DND-41 (cell line): Measurements from ENCODE around the gene MUCL3.
"Not testable (repeated sequence)": the region's sequence is repeated elsewhere in the genome, so short reads cannot be mapped to it uniquely, and the experiment has no call there.

Experiments used
- ATAC-seq: fragments of 200-7000 bp; cut with Tn5 transposase; 3 replicates; pipeline ENCODE4 v1.9.1; 2021; ENCODE audit warnings: low read depth; ENCODE audit not compliant: insufficient read depth
- DNase-seq: peaks from one replicate; pipeline ENCODE4 v3.0.0-alpha.2; 2020
- H2AFZ ChIP-seq: 2 replicates; pipeline ENCODE4 v1.6.0; 2012; ENCODE audit warnings: low read depth, low read length
- H3K27ac ChIP-seq: 2 replicates; pipeline ENCODE4 v1.5.1; 2012; ENCODE audit warnings: low read length, inconsistent platforms
- H3K27me3 ChIP-seq: fragments of 200-600 bp; sonication (generic); 2 replicates; pipeline ENCODE4 v1.6.0; 2012; ENCODE audit warnings: low read length, mild to moderate bottlenecking, inconsistent platforms; ENCODE audit not compliant: insufficient read depth, poor library complexity
- H3K36me3 ChIP-seq: 2 replicates; pipeline ENCODE4 v1.5.1; 2012; ENCODE audit warnings: low read length, inconsistent platforms; ENCODE audit not compliant: insufficient read depth
- H3K4me1 ChIP-seq: 2 replicates; pipeline ENCODE4 v1.5.1; 2012; ENCODE audit warnings: mild to moderate bottlenecking, low read length; ENCODE audit not compliant: insufficient read depth
- H3K4me2 ChIP-seq: 2 replicates; pipeline ENCODE4 v1.6.0; 2012; ENCODE audit warnings: mild to moderate bottlenecking, moderate library complexity, low read length, inconsistent platforms; ENCODE audit not compliant: insufficient read depth
- H3K4me3 ChIP-seq, 2 experiments: fragments of 200-600 bp in 1 of 2; shearing (Covaris generic) in 1 of 2; 2 replicates each; pipeline ENCODE4 v1.5.1; 2012 to 2016; ENCODE audit warnings: inconsistent platforms in 2 of 2, low read length in 2 of 2, mild to moderate bottlenecking in 2 of 2, low read depth in 1 of 2, moderate library complexity in 1 of 2
- H3K79me2 ChIP-seq: 2 replicates; pipeline ENCODE4 v1.6.0; 2012; ENCODE audit warnings: low read length, inconsistent platforms; ENCODE audit not compliant: insufficient read depth
- H3K9ac ChIP-seq: 2 replicates; pipeline ENCODE4 v1.6.0; 2012; ENCODE audit warnings: low read depth, mild to moderate bottlenecking, inconsistent platforms, low read length, moderate library complexity
- H3K9me3 ChIP-seq: 2 replicates; pipeline ENCODE4 v1.5.1; 2012; ENCODE audit warnings: low read length, moderate library complexity, mild to moderate bottlenecking, inconsistent platforms; ENCODE audit not compliant: insufficient read depth, severe bottlenecking
- H4K20me1 ChIP-seq: 2 replicates; pipeline ENCODE4 v1.6.0; 2012; ENCODE audit warnings: low read length; ENCODE audit not compliant: insufficient read depth
- EZH2 ChIP-seq: IDR thresholded peaks from 3 replicates; pipeline ENCODE4 v1.6.1; 2012; ENCODE audit warnings: borderline replicate concordance, low read depth, mild to moderate bottlenecking, moderate library complexity, low read length, inconsistent platforms; ENCODE audit not compliant: severe bottlenecking
- TF ChIP-seq, protein P1 (sequence below): IDR thresholded peaks from 2 replicates; pipeline ENCODE4 v1.5.1; 2012; ENCODE audit warnings: borderline replicate concordance, low read length, moderate library complexity, mild to moderate bottlenecking; ENCODE audit not compliant: poor library complexity, severe bottlenecking; ENCODE audit errors: extremely low read depth

The MUCL3 gene

DNA sequence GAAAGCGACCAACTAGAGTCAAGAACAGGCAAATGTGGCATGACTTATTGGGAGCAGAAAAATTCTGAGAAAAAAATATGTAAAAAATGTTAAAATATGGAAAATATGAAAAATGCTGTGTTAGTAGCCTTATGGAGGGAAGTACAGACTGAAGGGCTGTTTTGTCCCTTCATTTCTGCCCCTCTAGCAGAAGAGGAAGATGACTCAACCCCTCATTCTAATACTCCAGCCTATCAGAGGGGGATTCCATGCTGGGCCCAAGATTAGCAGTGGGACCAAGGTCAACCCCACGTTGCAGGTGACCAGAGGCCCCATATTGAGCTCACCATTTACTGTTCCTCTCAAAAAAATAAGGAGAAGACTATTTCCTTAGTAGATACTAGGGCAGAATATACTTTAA, 51.1 kb downstream of the MUCL3 start:
- no peak overlapping the region for H3K9ac ChIP-seq
- no peak overlapping the region for H3K4me2 ChIP-seq
- H3K79me2 ChIP-seq = no peaks in the 10 kb centered on the region
- no peaks in the 10 kb centered on the region for H3K36me3 ChIP-seq
- no peaks in the 10 kb centered on the region for H3K9me3 ChIP-seq
- H3K27ac ChIP-seq = no peak overlapping the region
- H3K4me3 ChIP-seq = no peak overlapping the region
- no peak for TF ChIP-seq EZH2
- TF ChIP-seq, protein P1, sequence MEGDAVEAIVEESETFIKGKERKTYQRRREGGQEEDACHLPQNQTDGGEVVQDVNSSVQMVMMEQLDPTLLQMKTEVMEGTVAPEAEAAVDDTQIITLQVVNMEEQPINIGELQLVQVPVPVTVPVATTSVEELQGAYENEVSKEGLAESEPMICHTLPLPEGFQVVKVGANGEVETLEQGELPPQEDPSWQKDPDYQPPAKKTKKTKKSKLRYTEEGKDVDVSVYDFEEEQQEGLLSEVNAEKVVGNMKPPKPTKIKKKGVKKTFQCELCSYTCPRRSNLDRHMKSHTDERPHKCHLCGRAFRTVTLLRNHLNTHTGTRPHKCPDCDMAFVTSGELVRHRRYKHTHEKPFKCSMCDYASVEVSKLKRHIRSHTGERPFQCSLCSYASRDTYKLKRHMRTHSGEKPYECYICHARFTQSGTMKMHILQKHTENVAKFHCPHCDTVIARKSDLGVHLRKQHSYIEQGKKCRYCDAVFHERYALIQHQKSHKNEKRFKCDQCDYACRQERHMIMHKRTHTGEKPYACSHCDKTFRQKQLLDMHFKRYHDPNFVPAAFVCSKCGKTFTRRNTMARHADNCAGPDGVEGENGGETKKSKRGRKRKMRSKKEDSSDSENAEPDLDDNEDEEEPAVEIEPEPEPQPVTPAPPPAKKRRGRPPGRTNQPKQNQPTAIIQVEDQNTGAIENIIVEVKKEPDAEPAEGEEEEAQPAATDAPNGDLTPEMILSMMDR = no peak
- H3K27me3 ChIP-seq = no peaks in the 10 kb centered on the region
- no peaks in the 10 kb centered on the region for H4K20me1 ChIP-seq
- no peak overlapping the region for H2AFZ ChIP-seq
- no peak for ATAC-seq
- no peak for DNase-seq
- H3K4me1 ChIP-seq = peaks cover 8% of the 10 kb centered on the region

DNA sequence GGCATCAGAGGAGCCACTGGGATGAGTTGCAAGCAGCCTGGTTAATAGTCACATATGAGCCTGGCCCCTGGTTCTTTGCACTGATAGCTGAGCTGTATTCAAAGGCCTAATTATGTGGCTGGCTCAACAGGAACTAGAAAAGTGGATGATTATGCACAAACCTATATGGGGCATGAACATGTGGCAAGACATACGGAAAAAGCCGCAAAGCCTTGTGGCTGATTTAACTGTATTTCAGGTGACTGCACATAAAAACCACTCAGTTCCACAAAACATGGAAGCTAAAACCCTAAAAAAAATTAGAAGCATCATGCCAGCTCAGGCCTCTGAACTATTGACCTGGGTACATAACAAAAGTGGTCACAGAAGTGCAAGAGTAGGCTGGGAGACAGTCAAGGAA, 56.5 kb downstream of the MUCL3 start:
- Histone ChIP-seq H3K4me1 (no peaks in the 10 kb centered on the region), H3K36me3 (no peaks in the 10 kb centered on the region), H3K79me2 (no peaks in the 10 kb centered on the region), H3K9me3 (no peaks in the 10 kb centered on the region), H3K27ac (no peak overlapping the region), H2AFZ (no peak overlapping the region), H3K4me3 (no peak overlapping the region), H3K27me3 (no peaks in the 10 kb centered on the region), H3K9ac (no peak overlapping the region), H3K4me2 (no peak overlapping the region), H4K20me1 (no peaks in the 10 kb centered on the region)
- DNase-seq = no peak
- no peak for ATAC-seq
- TF ChIP-seq, protein P1 = no peak
- no peak for TF ChIP-seq EZH2

DNA sequence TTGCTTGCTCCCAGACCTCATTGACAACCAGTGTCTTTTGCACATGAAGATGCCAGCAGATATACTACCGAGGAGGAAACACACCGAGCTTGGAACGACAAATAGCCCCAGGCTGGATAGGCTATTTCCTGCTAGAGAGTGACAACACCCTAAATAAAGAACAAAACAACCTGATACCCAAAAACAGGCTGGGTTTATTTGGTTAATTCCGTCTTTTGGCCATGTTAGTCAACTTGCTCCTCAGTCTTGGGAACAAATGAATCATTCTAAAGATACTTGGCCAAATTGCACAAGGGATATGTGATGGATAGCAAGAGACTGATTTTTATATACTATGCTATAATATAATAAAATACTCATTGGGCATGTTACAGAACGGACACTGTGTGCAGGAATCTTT, 58.0 kb downstream of the MUCL3 start:
- H3K9ac ChIP-seq = no peak overlapping the region
- H3K4me1 ChIP-seq = no peaks in the 10 kb centered on the region
- no peaks in the 10 kb centered on the region for H3K27me3 ChIP-seq
- H3K4me3 ChIP-seq = no peak overlapping the region
- no peaks in the 10 kb centered on the region for H4K20me1 ChIP-seq
- ATAC-seq (no peak), DNase-seq (no peak)
- no peaks in the 10 kb centered on the region for H3K9me3 ChIP-seq
- no peak overlapping the region for H3K27ac ChIP-seq
- TF ChIP-seq, protein P1 = no peak
- TF ChIP-seq EZH2 = no peak
- no peaks in the 10 kb centered on the region for H3K36me3 ChIP-seq
- H3K79me2 ChIP-seq = no peaks in the 10 kb centered on the region
- no peak overlapping the region for H3K4me2 ChIP-seq
- H2AFZ ChIP-seq = no peak overlapping the region

DNA sequence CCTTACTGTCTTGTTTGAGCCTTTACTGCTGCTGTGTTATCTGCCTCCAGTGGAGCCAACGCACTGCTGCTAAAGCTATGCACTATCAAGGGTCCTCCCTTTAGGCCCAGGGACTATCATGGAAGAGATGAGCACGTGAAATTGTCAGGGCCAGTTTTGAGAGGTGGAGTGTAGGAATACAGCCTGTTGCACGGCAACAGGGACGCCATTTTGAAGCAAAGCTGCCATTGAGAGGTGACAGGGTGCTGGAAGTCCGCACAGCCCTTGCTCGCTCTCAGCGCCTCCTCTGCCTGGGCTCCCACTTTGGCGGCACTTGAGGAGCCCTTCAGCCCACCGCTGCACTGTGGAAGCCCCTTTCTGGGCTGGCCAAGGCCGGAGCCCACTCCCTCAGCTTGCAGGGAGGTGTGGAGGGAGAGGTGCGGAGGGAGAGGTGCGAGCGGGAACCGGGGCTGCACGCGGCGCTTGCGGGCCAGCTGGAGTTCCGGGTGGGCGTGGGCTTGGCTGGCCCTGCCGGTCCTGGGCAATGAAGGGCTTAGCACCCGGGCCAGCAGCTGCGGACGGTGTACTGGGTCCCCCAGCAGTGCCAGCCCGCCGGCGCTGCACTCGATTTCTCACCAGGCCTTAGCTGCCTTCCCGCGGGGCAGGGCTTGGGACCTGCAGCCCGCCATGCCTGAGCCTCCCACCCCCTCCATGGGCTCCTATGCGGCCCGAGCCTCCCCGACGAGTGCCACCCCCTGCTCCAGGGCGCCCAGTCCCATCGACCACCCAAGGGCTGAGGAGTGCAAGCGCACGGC, 59.5 kb downstream of the MUCL3 start:
- not testable (repeated sequence) for H4K20me1 ChIP-seq, H3K9ac ChIP-seq, H3K9me3 ChIP-seq, DNase-seq, H3K4me2 ChIP-seq, H3K27me3 ChIP-seq, H3K79me2 ChIP-seq, H3K27ac ChIP-seq, ATAC-seq, H3K36me3 ChIP-seq, H3K4me3 ChIP-seq, H3K4me1 ChIP-seq, H2AFZ ChIP-seq
